Lower leg skin (tissue), 3 donors: ENCODE measurements around the gene LRRC41.

Source experiments
- POLR2A ChIP-seq, 2 donors: fragments of 450-650 bp; IDR thresholded peaks; one replicate each; pipeline ENCODE4 v1.6.1; 2016 to 2017; ENCODE audit warnings: antibody characterized with exemption in 2 of 2, mild to moderate bottlenecking in 1 of 2, moderate library complexity in 1 of 2
- TF ChIP-seq, protein P1 (sequence below), 3 donors: fragments of 450-650 bp; IDR thresholded peaks; one replicate each; pipeline ENCODE4 v1.5.1; 2016; ENCODE audit warnings: antibody characterized with exemption in 3 of 3, mild to moderate bottlenecking in 3 of 3, moderate library complexity in 2 of 3

- no peak for TF ChIP-seq POLR2A (IDR thresholded peaks at IDR 0.05)
- TF ChIP-seq, protein P1, sequence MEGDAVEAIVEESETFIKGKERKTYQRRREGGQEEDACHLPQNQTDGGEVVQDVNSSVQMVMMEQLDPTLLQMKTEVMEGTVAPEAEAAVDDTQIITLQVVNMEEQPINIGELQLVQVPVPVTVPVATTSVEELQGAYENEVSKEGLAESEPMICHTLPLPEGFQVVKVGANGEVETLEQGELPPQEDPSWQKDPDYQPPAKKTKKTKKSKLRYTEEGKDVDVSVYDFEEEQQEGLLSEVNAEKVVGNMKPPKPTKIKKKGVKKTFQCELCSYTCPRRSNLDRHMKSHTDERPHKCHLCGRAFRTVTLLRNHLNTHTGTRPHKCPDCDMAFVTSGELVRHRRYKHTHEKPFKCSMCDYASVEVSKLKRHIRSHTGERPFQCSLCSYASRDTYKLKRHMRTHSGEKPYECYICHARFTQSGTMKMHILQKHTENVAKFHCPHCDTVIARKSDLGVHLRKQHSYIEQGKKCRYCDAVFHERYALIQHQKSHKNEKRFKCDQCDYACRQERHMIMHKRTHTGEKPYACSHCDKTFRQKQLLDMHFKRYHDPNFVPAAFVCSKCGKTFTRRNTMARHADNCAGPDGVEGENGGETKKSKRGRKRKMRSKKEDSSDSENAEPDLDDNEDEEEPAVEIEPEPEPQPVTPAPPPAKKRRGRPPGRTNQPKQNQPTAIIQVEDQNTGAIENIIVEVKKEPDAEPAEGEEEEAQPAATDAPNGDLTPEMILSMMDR (IDR thresholded peaks at IDR 0.05): no peak
Observed at GRCh38 chr1:46335081-46335480, 31.7 kb upstream of the LRRC41 start.
